MCF 10A (cell line): ENCODE data around the gene CEP70. TPM values are rescaled to one million over a fixed set of nuclear protein-coding genes. Genes with fewer than 3 reads are reported as not detected.

Experiments used
- BruUV-seq: library from RNA; stranded (reverse); fragments of 400-500 nt; replicated peaks from 2 replicates; lab custom pipeline; 2021; lab: Mats Ljungman, UMichigan
- CTCF ChIA-PET: fragments of 300-600 bp; sonication (Branson Sonifier 250); formaldehyde crosslinking; extraction: SDS; loops from one replicate; lab custom pipeline; 2021; ENCODE audit warnings: antibody characterized with exemption, inconsistent platforms; lab: Yijun Ruan, JAX
- POLR2A ChIA-PET: fragments of 300-600, 350-650 bp; sonication (Branson Sonifier 250); formaldehyde crosslinking; extraction: SDS; loops from one replicate; lab custom pipeline; 2020; ENCODE audit warnings: antibody characterized with exemption, inconsistent platforms; lab: Yijun Ruan, JAX
- DNase-seq: peaks from one replicate; pipeline ENCODE4 v3.0.0-alpha.2; 2018; ENCODE audit not compliant: unreplicated experiment
- H3K27ac Mint-ChIP-seq: one replicate; pipeline ENCODE4 v1.8.0; 2022; ENCODE audit warnings: mild to moderate bottlenecking, low read depth, mixed read lengths; ENCODE audit not compliant: unreplicated experiment
- H3K27me3 Mint-ChIP-seq: one replicate; pipeline ENCODE4 v1.8.0; 2022; ENCODE audit warnings: mixed read lengths; ENCODE audit not compliant: insufficient read depth, unreplicated experiment
- H3K36me3 Mint-ChIP-seq: one replicate; pipeline ENCODE4 v1.8.0; 2022; ENCODE audit warnings: mild to moderate bottlenecking, moderate library complexity, mixed read lengths; ENCODE audit not compliant: insufficient read depth, unreplicated experiment
- H3K4me1 Mint-ChIP-seq: one replicate; pipeline ENCODE4 v1.8.0; 2022; ENCODE audit warnings: mixed read lengths; ENCODE audit not compliant: insufficient read depth, unreplicated experiment
- H3K4me3 Mint-ChIP-seq: one replicate; pipeline ENCODE4 v1.8.0; 2022; ENCODE audit warnings: mild to moderate bottlenecking, moderate library complexity, mixed read lengths; ENCODE audit not compliant: unreplicated experiment
- H3K9me3 Mint-ChIP-seq: one replicate; pipeline ENCODE4 v1.8.0; 2022; ENCODE audit warnings: mixed read lengths; ENCODE audit not compliant: unreplicated experiment
- CTCF ChIP-seq: fragments of 200-600 bp; IDR thresholded peaks from one replicate; pipeline ENCODE4 v1.8.0; 2022; ENCODE audit warnings: antibody characterized with exemption, mild to moderate bottlenecking; ENCODE audit not compliant: unreplicated experiment
- intact Hi-C: fragments of 100-400 bp; cut with micrococcal nuclease; formaldehyde crosslinking; loops from 2 replicates; pipeline ENCODE4 v1.14.1; 2022
- total RNA-seq: library from RNA; stranded (reverse); gene quantifications from 2 replicates; pipeline ENCODE4 v1.2.3, GENCODE V29; 2022

Gene CEP70
- total RNA-seq, 1 experiment from 2014 or later: 21.3 TPM

GRCh38 chr3:138470687-138471086, 123.4 kb downstream of the CEP70 start:
- intact Hi-C loops: no loop called here

GRCh38 chr3:138469874-138470273, 124.2 kb downstream of the CEP70 start:
- Mint-ChIP-seq H3K4me3 (no peak overlapping the region), H3K4me1 (peaks cover 6% of the 10 kb centered on the region), H3K27ac (no peak overlapping the region), H3K36me3 (peaks cover 4% of the 10 kb centered on the region), H3K9me3 (no peaks in the 10 kb centered on the region), H3K27me3 (no peaks in the 10 kb centered on the region)
- DNase-seq: no peak
- BruUV-seq: no TSS peak
- ChIA-PET POLR2A (interaction anchor here (1.3 kb wide), 1 partner anchor 124 kb away, joined by 3 read pairs; the partner anchor contains the start of gene CEP70), CTCF (interaction anchor here (0.7 to 4.6 kb wide), 4 partner anchors 9 to 138 kb away, joined by 3 to 19 read pairs (median 3); no protein-coding TSS in a partner anchor)
- intact Hi-C loops: no loop called here
- TF ChIP-seq CTCF: no peak

More at GRCh38 chr3:138470687-138471086, 123.4 kb downstream of the CEP70 start:
- H3K4me1 Mint-ChIP-seq: peaks cover 6% of the 10 kb centered on the region
- ChIA-PET CTCF (interaction anchor here (0.9 to 1.1 kb wide), 2 partner anchors 8 to 139 kb away, joined by 3 read pairs; no protein-coding TSS in a partner anchor), POLR2A (no interaction called here)
- H3K4me3 Mint-ChIP-seq: no peak overlapping the region
- no TSS peak for BruUV-seq
- H3K9me3 Mint-ChIP-seq: no peaks in the 10 kb centered on the region
- peaks cover 4% of the 10 kb centered on the region for H3K36me3 Mint-ChIP-seq
- DNase-seq: no peak
- TF ChIP-seq CTCF: no peak
- no peak overlapping the region for H3K27ac Mint-ChIP-seq
- no peaks in the 10 kb centered on the region for H3K27me3 Mint-ChIP-seq

DNA sequence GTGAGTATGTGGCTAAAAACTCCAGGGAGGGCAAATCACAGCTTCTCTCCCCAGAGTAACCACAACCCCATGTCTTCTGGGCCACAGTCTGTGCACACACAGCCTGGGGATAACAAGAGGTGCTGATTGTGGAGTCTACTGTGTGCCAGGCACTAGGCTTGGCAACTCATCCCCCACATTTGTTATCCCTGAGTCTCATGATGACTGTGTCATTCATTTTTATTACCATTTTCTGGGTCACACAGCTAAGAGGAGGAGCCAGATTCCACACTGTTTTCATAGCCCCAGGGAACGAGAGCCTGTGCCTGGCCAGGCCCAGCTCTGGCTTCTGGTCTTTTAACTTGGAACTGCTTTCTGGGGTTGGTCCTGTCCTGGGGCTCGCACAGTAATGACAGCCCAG, 125.2 kb downstream of the CEP70 start:
- ChIA-PET POLR2A (interaction anchor here (0.6 to 1.3 kb wide), 3 partner anchors 10 to 125 kb away, joined by 3 to 4 read pairs (median 3); partner anchors contain the start of gene CEP70), CTCF (interaction anchor here (0.6 to 4.6 kb wide), 6 partner anchors 10 to 1659 kb away, joined by 3 to 19 read pairs (median 3); no protein-coding TSS in a partner anchor)
- Mint-ChIP-seq H3K4me1 (peaks cover 6% of the 10 kb centered on the region), H3K9me3 (no peaks in the 10 kb centered on the region), H3K4me3 (no peak overlapping the region), H3K36me3 (peaks cover 4% of the 10 kb centered on the region), H3K27ac (no peak overlapping the region), H3K27me3 (no peaks in the 10 kb centered on the region)
- intact Hi-C loops: no loop called here
- no TSS peak for BruUV-seq
- no peak for TF ChIP-seq CTCF
- DNase-seq: peak; percentile 35

- no peaks in the 10 kb centered on the region for H3K9me3 Mint-ChIP-seq
- no peak for DNase-seq
- H3K27me3 Mint-ChIP-seq: no peaks in the 10 kb centered on the region
- H3K4me3 Mint-ChIP-seq: no peak overlapping the region
- intact Hi-C loops: no loop called here
- no peak for TF ChIP-seq CTCF
- CTCF ChIA-PET: interaction anchor here (0.6 to 4.6 kb wide), 7 partner anchors 10 to 1659 kb away, joined by 3 to 19 read pairs (median 4); no protein-coding TSS in a partner anchor
- H3K4me1 Mint-ChIP-seq: peaks cover 6% of the 10 kb centered on the region
- H3K27ac Mint-ChIP-seq: no peak overlapping the region
- peaks cover 3% of the 10 kb centered on the region for H3K36me3 Mint-ChIP-seq
- BruUV-seq: no TSS peak
- POLR2A ChIA-PET: interaction anchor here (1.1 kb wide), 1 partner anchor 10 kb away, joined by 3 read pairs; no protein-coding TSS in a partner anchor
Measured at GRCh38 chr3:138468451-138468850, 125.6 kb downstream of the CEP70 start.
